ENCODE data around the gene NKAIN1. TPM values are rescaled to one million over a fixed set of nuclear protein-coding genes. Genes with fewer than 3 reads are reported as not detected.

NKAIN1 gene
- total RNA-seq, 3 donors from 2014 or later (not counting 1 experiment from before 2014, with no cell fraction given) = not detected

GRCh38 chr1:31234123-31234708, 5.5 kb downstream of the NKAIN1 start:
- Histone ChIP-seq H3K4me3 (ENCODE audit: low read length) (no peak overlapping the region), H3K27me3 (ENCODE audit: control insufficient read depth, insufficient read depth, low read length) (peaks cover 13% of the 10 kb centered on the region), H3K36me3 (ENCODE audit: control insufficient read depth, insufficient read depth, low read length) (no peaks in the 10 kb centered on the region), H3K4me1 (ENCODE audit: control insufficient read depth, insufficient read depth, low read length) (peaks cover 4% of the 10 kb centered on the region), H3K27ac (ENCODE audit: low read length) (no peak overlapping the region), H3K9me3 (ENCODE audit: control insufficient read depth, insufficient read depth, low read length) (no peaks in the 10 kb centered on the region)
- Mint-ChIP-seq H3K27ac (no peak overlapping the region), H3K4me3 (no peak overlapping the region), H3K36me3 (no peaks in the 10 kb centered on the region), H3K4me1 (peaks cover 7% of the 10 kb centered on the region in 2 donors), H3K27me3 (ENCODE audit: low read depth in 2 of 2) (peaks cover 31 to 42% of the 10 kb centered on the region in 2 donors), H3K9me3 (no peaks in the 10 kb centered on the region)
- WGBS (ENCODE audit: insufficient coverage) = 60% methylated on average over 12 of the region's 12 CpGs
- DNase-seq = no peak
- TF ChIP-seq, protein P1, sequence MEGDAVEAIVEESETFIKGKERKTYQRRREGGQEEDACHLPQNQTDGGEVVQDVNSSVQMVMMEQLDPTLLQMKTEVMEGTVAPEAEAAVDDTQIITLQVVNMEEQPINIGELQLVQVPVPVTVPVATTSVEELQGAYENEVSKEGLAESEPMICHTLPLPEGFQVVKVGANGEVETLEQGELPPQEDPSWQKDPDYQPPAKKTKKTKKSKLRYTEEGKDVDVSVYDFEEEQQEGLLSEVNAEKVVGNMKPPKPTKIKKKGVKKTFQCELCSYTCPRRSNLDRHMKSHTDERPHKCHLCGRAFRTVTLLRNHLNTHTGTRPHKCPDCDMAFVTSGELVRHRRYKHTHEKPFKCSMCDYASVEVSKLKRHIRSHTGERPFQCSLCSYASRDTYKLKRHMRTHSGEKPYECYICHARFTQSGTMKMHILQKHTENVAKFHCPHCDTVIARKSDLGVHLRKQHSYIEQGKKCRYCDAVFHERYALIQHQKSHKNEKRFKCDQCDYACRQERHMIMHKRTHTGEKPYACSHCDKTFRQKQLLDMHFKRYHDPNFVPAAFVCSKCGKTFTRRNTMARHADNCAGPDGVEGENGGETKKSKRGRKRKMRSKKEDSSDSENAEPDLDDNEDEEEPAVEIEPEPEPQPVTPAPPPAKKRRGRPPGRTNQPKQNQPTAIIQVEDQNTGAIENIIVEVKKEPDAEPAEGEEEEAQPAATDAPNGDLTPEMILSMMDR (IDR thresholded peaks at IDR 0.05) = no peak
- ATAC-seq = no peak
- intact Hi-C loops (cut with micrococcal nuclease) = no loop called here

DNA sequence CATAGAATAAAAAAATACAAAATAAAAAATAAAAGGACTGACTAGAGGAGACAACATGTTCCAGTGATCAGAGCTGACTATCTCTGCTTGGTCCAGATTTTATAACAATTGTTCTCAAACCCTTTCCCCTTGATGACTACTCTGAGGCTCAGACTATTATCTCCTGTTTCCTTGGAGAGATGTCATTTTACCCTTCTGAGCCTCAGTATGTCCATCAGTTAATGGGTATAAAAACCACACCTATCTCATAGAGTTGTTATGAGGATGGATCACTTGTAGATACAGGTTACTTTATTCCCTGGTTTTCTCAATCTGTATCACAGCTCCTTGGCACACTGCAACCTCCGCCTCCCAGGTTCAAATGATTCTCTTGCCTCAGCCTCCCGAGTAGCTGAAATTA, 7.0 kb downstream of the NKAIN1 start:
- no peak overlapping the region for H3K27ac Mint-ChIP-seq
- peaks cover 16 to 28% of the 10 kb centered on the region in 2 donors for H3K27me3 Mint-ChIP-seq (ENCODE audit: low read depth in 2 of 2)
- WGBS (ENCODE audit: insufficient coverage) = 90% methylated on average over 2 of the region's 2 CpGs
- Histone ChIP-seq H3K4me1 (ENCODE audit: control insufficient read depth, insufficient read depth, low read length) (no peaks in the 10 kb centered on the region), H3K27me3 (ENCODE audit: control insufficient read depth, insufficient read depth, low read length) (peaks cover 3% of the 10 kb centered on the region), H3K9me3 (ENCODE audit: control insufficient read depth, insufficient read depth, low read length) (no peaks in the 10 kb centered on the region), H3K4me3 (ENCODE audit: low read length) (no peak overlapping the region), H3K27ac (ENCODE audit: low read length) (no peak overlapping the region), H3K36me3 (ENCODE audit: control insufficient read depth, insufficient read depth, low read length) (no peaks in the 10 kb centered on the region)
- H3K4me1 Mint-ChIP-seq = no peaks in the 10 kb centered on the region
- no peak for DNase-seq
- TF ChIP-seq, protein P1 (IDR thresholded peaks at IDR 0.05) = no peak
- H3K4me3 Mint-ChIP-seq = no peak overlapping the region
- no peaks in the 10 kb centered on the region for H3K9me3 Mint-ChIP-seq
- ATAC-seq = no peak
- H3K36me3 Mint-ChIP-seq = no peaks in the 10 kb centered on the region
- intact Hi-C loops (cut with micrococcal nuclease) = no loop called here

GRCh38 chr1:31231802-31232201, 7.9 kb downstream of the NKAIN1 start:
- peaks cover 16 to 23% of the 10 kb centered on the region in 2 donors for H3K27me3 Mint-ChIP-seq (ENCODE audit: low read depth in 2 of 2)
- ATAC-seq (no peak), DNase-seq (no peak)
- H3K36me3 ChIP-seq (ENCODE audit: control insufficient read depth, insufficient read depth, low read length) = no peaks in the 10 kb centered on the region
- H3K9me3 ChIP-seq (ENCODE audit: control insufficient read depth, insufficient read depth, low read length) = no peaks in the 10 kb centered on the region
- WGBS (ENCODE audit: insufficient coverage) = 93% methylated on average over 5 of the region's 5 CpGs
- intact Hi-C loops (cut with micrococcal nuclease) = no loop called here
- H3K4me1 ChIP-seq (ENCODE audit: control insufficient read depth, insufficient read depth, low read length) = no peaks in the 10 kb centered on the region
- H3K9me3 Mint-ChIP-seq = no peaks in the 10 kb centered on the region
- no peaks in the 10 kb centered on the region for H3K4me1 Mint-ChIP-seq
- H3K4me3 ChIP-seq (ENCODE audit: low read length) = no peak overlapping the region
- no peak overlapping the region for H3K27ac ChIP-seq (ENCODE audit: low read length)
- no peak overlapping the region for H3K27ac Mint-ChIP-seq
- H3K27me3 ChIP-seq (ENCODE audit: control insufficient read depth, insufficient read depth, low read length) = peaks cover 3% of the 10 kb centered on the region
- TF ChIP-seq, protein P1 (IDR thresholded peaks at IDR 0.05) = no peak
- no peaks in the 10 kb centered on the region for H3K36me3 Mint-ChIP-seq
- H3K4me3 Mint-ChIP-seq = no peak overlapping the region

GRCh38 chr1:31230378-31230777, 9.3 kb downstream of the NKAIN1 start:
- no peak overlapping the region for H3K27ac ChIP-seq (ENCODE audit: low read length)
- H3K9me3 Mint-ChIP-seq = no peaks in the 10 kb centered on the region
- no peaks in the 10 kb centered on the region for H3K4me1 Mint-ChIP-seq
- H3K4me3 ChIP-seq (ENCODE audit: low read length) = no peak overlapping the region
- intact Hi-C loops (cut with micrococcal nuclease) = no loop called here
- H3K27me3 Mint-ChIP-seq (ENCODE audit: low read depth in 2 of 2) = peaks cover 7 to 13% of the 10 kb centered on the region in 2 donors
- no peaks in the 10 kb centered on the region for H3K4me1 ChIP-seq (ENCODE audit: control insufficient read depth, insufficient read depth, low read length)
- H3K36me3 ChIP-seq (ENCODE audit: control insufficient read depth, insufficient read depth, low read length) = no peaks in the 10 kb centered on the region
- H3K27me3 ChIP-seq (ENCODE audit: control insufficient read depth, insufficient read depth, low read length) = no peaks in the 10 kb centered on the region
- no peak for DNase-seq
- no peaks in the 10 kb centered on the region for H3K36me3 Mint-ChIP-seq
- 72% methylated on average over 3 of the region's 3 CpGs for WGBS (ENCODE audit: insufficient coverage)
- H3K27ac Mint-ChIP-seq = no peak overlapping the region
- no peak for ATAC-seq
- no peaks in the 10 kb centered on the region for H3K9me3 ChIP-seq (ENCODE audit: control insufficient read depth, insufficient read depth, low read length)
- TF ChIP-seq, protein P1 (IDR thresholded peaks at IDR 0.05) = no peak
- no peak overlapping the region for H3K4me3 Mint-ChIP-seq
